Measurements from ENCODE around the gene SUPT16H.

Gene SUPT16H

DNA sequence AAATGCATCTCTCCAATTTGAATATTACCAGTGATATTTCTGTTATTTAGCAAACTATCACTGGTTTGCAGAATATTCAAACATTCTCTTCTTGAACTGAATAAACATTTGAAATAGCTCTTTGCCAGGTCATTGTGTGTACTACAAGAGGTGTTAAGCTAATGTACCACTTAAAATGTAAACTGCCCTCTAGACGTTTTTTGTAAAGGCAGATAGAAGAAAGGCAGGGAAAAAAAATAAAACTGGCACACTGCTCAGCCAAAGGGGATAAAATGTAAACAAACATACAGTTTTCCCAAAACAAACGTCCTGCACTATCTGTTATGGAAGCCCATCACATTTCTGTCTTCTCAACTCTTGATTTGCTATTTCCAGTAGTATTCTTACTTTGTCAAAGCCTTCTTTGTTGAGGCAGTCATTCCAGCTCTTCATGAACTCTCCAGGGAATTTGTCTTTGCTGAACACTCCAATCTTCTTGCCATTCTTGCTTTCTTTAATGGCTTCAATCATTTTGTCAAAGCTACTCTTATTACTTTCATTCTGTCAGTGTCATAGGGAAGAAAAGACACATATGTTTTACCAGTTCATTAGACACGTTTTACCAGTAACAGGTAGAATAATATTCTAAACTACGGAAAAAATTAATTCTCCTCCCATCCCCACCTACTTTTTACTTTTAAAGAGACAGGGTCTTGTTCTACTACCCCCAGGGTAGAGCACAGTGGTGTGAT is 13.7 kb downstream of the SUPT16H start:
- DNase-seq (ENCODE audit: extremely low read depth, low read depth) = no peak
- TF ChIP-seq, protein P1, sequence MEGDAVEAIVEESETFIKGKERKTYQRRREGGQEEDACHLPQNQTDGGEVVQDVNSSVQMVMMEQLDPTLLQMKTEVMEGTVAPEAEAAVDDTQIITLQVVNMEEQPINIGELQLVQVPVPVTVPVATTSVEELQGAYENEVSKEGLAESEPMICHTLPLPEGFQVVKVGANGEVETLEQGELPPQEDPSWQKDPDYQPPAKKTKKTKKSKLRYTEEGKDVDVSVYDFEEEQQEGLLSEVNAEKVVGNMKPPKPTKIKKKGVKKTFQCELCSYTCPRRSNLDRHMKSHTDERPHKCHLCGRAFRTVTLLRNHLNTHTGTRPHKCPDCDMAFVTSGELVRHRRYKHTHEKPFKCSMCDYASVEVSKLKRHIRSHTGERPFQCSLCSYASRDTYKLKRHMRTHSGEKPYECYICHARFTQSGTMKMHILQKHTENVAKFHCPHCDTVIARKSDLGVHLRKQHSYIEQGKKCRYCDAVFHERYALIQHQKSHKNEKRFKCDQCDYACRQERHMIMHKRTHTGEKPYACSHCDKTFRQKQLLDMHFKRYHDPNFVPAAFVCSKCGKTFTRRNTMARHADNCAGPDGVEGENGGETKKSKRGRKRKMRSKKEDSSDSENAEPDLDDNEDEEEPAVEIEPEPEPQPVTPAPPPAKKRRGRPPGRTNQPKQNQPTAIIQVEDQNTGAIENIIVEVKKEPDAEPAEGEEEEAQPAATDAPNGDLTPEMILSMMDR (IDR thresholded peaks at IDR 0.05; ENCODE audit: low read depth, low read length) = no peak

GRCh38 chr14:21367582-21368144 is 16.2 kb downstream of the SUPT16H start:
- TF ChIP-seq, protein P1 (IDR thresholded peaks at IDR 0.05; ENCODE audit: low read depth, low read length) = no peak
- no peak for DNase-seq (ENCODE audit: extremely low read depth, low read depth)

GRCh38 chr14:21356511-21356910 is 27.3 kb downstream of the SUPT16H start:
- no peak for DNase-seq (ENCODE audit: extremely low read depth, low read depth)

GRCh38 chr14:21352587-21352986 is 31.2 kb downstream of the SUPT16H start:
- DNase-seq (ENCODE audit: extremely low read depth, low read depth) = no peak

More at GRCh38 chr14:21356511-21356910, 27.3 kb downstream of the SUPT16H start:
- TF ChIP-seq, protein P1 (IDR thresholded peaks at IDR 0.05; ENCODE audit: low read depth, low read length) = no peak

DNA sequence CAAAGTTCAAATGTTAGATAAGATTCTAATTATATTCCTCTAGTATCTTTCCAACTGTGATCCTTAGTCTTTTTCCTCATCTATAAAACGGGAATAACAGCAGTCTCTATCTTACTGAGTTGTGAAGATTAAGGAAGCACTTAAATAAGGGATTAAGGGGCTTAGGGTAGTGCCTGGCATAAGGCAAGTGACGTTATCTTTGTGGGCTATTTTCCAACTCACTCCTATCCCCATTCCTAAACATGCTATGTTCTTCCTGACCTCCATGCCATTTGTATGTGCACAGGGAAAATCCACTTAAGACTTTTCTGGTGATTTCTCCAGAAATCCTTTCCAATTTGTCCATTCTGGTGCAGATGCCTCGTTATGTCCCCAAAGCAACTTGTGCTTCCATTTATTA is 33.3 kb downstream of the SUPT16H start:
- no peak for DNase-seq (ENCODE audit: extremely low read depth, low read depth)
- TF ChIP-seq, protein P1 (IDR thresholded peaks at IDR 0.05; ENCODE audit: low read depth, low read length) = no peak

More at GRCh38 chr14:21352587-21352986, 31.2 kb downstream of the SUPT16H start:
- TF ChIP-seq, protein P1 (IDR thresholded peaks at IDR 0.05; ENCODE audit: low read depth, low read length) = no peak

- TF ChIP-seq, protein P1 (IDR thresholded peaks at IDR 0.05; ENCODE audit: low read depth, low read length) = no peak
- DNase-seq (ENCODE audit: extremely low read depth, low read depth) = no peak
These were observed 36.6 kb downstream of the SUPT16H start for GRCh38 chr14:21347201-21347600.

DNA sequence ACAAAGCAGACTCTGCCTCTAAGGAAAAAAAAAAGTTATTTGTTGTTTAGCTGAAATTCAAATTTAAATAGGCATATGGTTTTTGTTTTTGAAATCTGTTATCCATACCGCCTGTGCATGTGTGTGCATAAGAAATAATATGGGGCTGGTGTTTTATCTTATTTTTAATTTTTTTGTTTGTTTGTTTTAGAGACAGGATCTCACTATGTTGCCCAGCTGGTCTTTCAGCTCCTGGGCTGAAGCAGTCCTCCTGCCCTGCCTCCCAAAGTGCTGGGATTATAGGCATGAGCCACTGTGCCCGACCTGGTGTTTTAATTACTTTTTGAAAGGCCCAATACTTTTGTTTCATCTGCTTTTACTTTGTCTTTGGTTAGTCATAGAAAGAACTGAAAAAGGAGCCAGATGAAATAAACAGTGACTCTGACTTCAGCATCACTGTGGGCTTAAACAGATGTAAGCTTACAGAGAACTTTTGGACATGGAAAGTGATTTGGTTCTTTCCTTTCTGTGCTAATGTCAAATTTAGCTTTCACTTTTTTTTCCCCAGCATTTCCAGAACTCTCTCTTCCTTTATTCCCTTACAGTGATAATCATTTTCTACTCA is 37.2 kb downstream of the SUPT16H start:
- TF ChIP-seq, protein P1 (IDR thresholded peaks at IDR 0.05; ENCODE audit: low read depth, low read length) = no peak
- DNase-seq (ENCODE audit: extremely low read depth, low read depth) = peak; percentile 16
